Stimulated activated CD8-positive, alpha-beta memory T cell treated with anti-CD3 and anti-CD28 coated beads, Interleukin-7, amount 100 ng/mL, for 24 hours (primary cell): ENCODE measurements around the gene TMEM205.
"Not testable (repeated sequence)": the region's sequence is repeated elsewhere in the genome, so short reads cannot be mapped to it uniquely, and the experiment has no call there.

Experiments
- DNase-seq: peaks from one replicate; pipeline ENCODE4 v3.0.0-alpha.2; 2020; ENCODE audit warnings: low read depth

TMEM205 gene

DNA sequence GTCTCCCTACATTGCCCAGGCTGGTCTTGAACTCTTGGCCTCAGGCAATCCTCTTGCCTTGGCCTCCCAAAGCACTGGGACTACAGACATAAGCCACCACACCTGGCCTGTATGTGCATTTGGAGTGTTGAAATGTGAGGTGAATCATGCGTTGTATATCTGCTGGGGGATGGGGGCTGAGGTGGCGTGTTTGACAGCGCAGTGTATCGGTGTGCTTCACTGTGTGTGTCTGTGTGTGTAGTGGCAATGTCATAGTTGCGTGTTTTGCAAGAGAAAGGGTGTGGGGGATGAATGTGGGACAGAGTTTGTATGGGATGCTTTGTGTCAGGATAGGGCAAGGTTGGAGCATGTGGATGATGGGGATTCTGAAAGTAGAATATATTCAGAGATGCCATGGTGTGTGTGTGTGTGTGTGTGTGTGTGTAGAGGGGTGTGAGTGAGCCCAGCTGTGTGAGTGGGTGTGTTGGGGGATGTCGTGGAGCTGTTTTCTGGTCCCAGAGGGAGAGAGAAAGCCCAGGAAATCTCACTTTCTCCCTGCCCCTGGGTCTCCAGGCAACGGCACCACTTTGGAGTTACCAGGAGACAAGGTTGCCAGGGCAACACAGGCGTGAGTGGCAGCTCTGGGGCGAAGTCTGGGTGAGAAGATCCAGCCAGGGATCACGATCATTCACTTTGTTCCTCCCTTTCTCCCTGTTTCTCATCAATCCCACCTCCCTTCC, 27.3 kb upstream of the TMEM205 start:
- no peak for DNase-seq

GRCh38 chr19:11370744-11371143, 24.7 kb upstream of the TMEM205 start:
- no peak for DNase-seq

DNA sequence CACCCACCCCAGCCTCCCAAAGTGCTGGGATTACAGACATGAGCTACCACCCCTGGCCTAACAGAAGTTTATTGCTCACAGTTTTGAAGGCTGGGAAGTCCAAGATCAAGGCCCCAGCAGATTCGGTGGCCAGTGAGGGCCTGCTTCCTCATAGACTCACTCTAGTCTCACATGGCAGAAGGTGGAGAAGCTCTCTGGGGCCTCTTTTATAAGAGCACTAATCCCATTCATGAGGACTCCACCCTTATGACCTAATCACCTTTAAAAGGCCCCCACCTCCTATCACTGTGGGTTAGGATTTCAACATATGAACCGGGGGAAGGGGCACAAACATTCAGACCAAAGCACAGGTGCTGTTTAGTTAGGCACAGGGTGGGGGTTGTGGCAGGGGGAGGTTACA, 21.5 kb upstream of the TMEM205 start:
- DNase-seq, result no peak

- DNase-seq, result no peak
These were observed 19.6 kb upstream of the TMEM205 start for GRCh38 chr19:11365557-11366117.

- DNase-seq, result no peak
These were observed 18.9 kb upstream of the TMEM205 start for GRCh38 chr19:11364935-11365334.

- no peak for DNase-seq
These were observed 18.3 kb upstream of the TMEM205 start for GRCh38 chr19:11364296-11364904.

- no peak for DNase-seq
These were observed 17.8 kb upstream of the TMEM205 start for GRCh38 chr19:11363881-11364280.

DNA sequence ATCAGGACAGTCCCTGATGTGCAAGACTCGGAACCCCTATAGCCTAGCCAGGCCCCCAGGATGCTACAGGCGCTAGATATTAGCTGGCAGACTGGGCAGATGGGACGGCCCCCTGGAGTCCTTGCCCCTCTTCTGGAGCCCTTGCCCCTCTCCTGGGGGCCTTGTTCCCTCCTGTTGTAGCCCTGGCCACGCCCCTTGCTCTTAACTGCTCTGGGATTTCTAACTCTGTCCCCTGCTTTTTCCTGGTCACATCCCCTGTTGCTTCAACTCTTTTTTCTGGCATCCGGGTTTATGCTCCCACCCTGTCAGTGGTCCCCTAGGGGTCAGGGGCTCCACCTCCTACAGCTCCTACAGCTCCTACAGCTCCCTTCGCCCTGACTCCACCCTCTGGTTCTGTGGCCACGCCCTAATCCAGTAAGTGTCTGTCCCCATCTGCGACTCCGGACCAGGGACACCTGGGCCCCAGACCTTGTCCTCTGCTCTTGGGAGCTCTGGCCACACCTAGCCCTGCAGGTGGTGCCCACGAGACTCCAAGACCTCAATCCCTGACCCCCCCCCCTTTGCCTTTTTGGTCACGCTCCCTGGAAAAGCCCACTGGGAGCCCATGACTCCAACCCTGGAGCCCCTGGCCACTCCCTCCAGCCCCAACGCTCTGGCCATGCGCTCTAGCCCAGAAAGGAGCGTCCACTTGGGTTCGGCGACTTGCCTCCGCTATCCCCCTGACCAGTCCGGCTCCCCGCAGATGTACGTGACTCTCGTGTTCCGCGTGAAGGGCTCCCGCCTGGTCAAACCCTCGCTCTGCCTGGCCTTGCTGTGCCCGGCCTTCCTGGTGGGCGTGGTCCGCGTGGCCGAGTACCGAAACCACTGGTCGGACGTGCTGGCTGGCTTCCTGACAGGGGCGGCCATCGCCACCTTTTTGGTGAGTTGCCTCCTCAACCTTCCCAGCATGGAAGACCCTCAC, 16.0 kb upstream of the TMEM205 start:
- DNase-seq, result no peak

GRCh38 chr19:11361037-11361770, 15.1 kb upstream of the TMEM205 start:
- DNase-seq, result no peak

GRCh38 chr19:11359421-11359820, 13.4 kb upstream of the TMEM205 start:
- DNase-seq, result no peak

- DNase-seq, result no peak
These were observed 10.8 kb upstream of the TMEM205 start for GRCh38 chr19:11356676-11357550.

GRCh38 chr19:11356074-11356397, 10.0 kb upstream of the TMEM205 start:
- no peak for DNase-seq

GRCh38 chr19:11355160-11356073, 9.3 kb upstream of the TMEM205 start, which contains the start of gene PLPPR2:
TSS of gene PLPPR2 (plus strand) at chr19:11355432. CDS start at chr19:11357674, 2,242 bp downstream.
- DNase-seq, result peak; percentile 66

DNA sequence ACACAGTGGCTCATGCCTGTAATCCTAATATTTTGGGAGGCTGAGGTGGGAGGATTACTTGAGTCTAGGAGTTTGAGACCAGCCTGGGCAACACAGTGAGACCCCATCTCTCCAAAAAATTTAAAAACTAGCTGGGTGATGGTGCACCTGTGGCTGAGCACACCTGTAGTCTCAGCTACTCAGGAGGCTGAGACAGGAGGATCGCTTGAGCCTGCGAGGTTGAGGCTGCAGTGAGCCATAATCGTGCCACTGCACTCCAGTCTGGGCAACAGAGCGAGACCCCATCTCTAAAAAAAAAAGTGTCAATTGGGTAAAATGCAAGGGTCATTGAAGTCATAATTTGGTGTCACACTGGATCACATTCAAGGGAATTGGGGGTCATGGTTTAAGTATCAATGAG, 8.0 kb upstream of the TMEM205 start:
- DNase-seq, result not testable (repeated sequence)

GRCh38 chr19:11349171-11349570, 3.1 kb upstream of the TMEM205 start:
- DNase-seq, result no peak

DNA sequence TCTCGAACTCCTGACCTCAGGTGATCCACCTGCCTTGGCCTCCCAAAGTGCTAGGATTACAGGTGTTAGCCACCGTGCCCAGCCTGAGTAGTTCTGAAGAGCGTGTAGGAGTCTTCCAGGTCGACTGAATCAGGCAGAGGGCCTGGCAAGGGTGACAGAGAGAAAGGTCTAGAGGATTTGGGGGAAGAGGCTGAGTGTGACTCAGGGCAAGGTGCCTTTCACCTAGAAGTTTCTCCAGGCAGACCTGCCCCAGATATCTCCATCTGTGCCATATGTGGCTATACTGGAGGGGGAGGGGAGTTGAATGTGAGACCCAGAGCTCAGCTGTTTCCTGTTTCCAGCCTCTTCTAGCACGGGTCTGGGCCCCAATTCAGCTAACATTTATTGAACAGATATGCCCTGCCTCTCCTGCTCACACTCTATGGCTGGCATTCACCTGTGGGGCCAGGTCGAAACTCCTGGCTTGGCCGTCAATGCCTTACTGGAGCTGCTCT, 1.5 kb upstream of the TMEM205 start:
- DNase-seq, result no peak

GRCh38 chr19:11345122-11345803, 805 bp downstream of the TMEM205 start:
- DNase-seq, result no peak

- DNase-seq, result no peak
These were observed 3.6 kb downstream of the TMEM205 start for GRCh38 chr19:11342429-11342828.

GRCh38 chr19:11340099-11340467, 6.0 kb downstream of the TMEM205 start:
- not testable (repeated sequence) for DNase-seq
